Breast epithelium (tissue), 3 donors: ENCODE results near the gene YIPF3.

Experiments
- CTCF ChIP-seq, 3 donors: fragments of 450-650 bp; IDR thresholded peaks; one replicate each; pipeline ENCODE4 v1.5.1; 2016 to 2017; ENCODE audit warnings: antibody characterized with exemption in 3 of 3, mild to moderate bottlenecking in 3 of 3, moderate library complexity in 3 of 3
- POLR2A ChIP-seq: fragments of 450-650 bp; IDR thresholded peaks from one replicate; pipeline ENCODE4 v1.6.1; 2016; ENCODE audit warnings: antibody characterized with exemption, mild to moderate bottlenecking, moderate library complexity
- POLR2AphosphoS5 ChIP-seq, 3 donors: sonication (generic); formaldehyde crosslinking; IDR thresholded peaks; one replicate each; pipeline ENCODE4 v1.6.1; 2017; ENCODE audit warnings: antibody characterized with exemption in 3 of 3

DNA sequence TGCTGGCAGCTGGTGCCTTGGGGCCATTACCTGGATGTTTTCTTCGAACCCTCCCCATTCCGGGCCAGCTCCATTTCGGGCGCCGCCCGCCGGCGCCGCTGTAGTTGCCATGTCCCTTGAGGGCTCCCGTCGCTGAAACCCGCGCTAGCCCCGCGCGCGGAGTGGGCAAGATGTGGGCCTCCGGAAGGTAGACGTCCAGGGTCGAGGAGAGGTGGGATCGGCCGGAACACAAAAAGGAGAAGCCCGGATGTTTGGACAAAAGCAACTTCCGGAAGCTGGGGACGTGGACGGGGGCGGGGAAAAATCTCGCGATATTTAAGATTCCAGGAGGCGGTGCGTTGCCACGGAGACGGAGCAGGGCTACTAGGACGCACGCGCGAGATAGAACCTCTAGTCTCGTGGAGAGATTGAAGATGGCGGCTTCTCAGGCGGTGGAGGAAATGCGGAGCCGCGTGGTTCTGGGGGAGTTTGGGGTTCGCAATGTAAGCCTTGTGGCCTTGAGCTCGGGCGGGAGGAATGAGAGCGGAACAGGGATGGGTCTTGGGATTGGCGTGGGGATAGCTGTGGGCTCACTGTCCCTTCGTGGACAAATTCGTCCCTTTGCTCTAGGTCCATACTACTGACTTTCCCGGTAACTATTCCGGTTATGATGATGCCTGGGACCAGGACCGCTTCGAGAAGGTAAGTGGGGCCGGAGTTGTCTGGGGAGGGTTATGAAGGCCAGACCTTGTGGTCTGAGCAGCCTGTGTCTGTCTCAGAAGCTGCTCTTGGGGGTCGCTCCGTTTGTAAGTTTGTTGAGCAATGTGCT is at the start of gene YIPF3, which contains the start of gene POLR1C:
- TF ChIP-seq CTCF (IDR thresholded peaks at IDR 0.05) (peak in 1 of 3 donors; percentile 14), POLR2A (peak; percentile 47), POLR2AphosphoS5 (IDR thresholded peaks at IDR 0.05) (peak; percentile 61 to 82 (median 70))
